Airway epithelial cell (primary cell): ENCODE results near the gene FASTKD2. TPM values are rescaled to one million over a fixed set of nuclear protein-coding genes. Genes with fewer than 3 reads are reported as not detected.

ENCODE experiments used
- total RNA-seq: library from RNA; depleted of rRNA; stranded (reverse); fragments of >200 nt; gene quantifications from 2 replicates; pipeline ENCODE4 v1.2.3, GENCODE V29; 2015

Gene FASTKD2
- total RNA-seq, result 35.0 and 35.2 TPM in 2 replicates

GRCh38 chr2:206765242-206766056, at the start of gene FASTKD2, which contains the start of gene MDH1B:
FASTKD2 (plus strand) TSS chr2:206765606; CDS start chr2:206766694, 1,088 bp downstream.
MDH1B (minus strand) TSS chr2:206765328; CDS start chr2:206765271, 57 bp downstream.

GRCh38 chr2:206718296-206718695, 47.1 kb upstream of the FASTKD2 start, which contains the start of gene DYTN:
DYTN (minus strand) TSS chr2:206718396; CDS start chr2:206718279, 117 bp downstream.

Other genes with a start within 250 kb of the FASTKD2 start
- not detected in 2 replicates for gene FAM237A, start 123.1 kb upstream of the FASTKD2 start, total RNA-seq
- not detected in 2 replicates for gene DYTN, start 47.2 kb upstream of the FASTKD2 start, total RNA-seq
- gene MDH1B, start 278 bp upstream of the FASTKD2 start, total RNA-seq, result 0.14 and 0.28 TPM in 2 replicates
- not detected in 2 replicates for gene CPO, start 173.9 kb downstream of the FASTKD2 start, total RNA-seq